Thyroid gland (tissue), 4 donors: ENCODE results near the gene CXCL10. TPM values are rescaled to one million over a fixed set of nuclear protein-coding genes. Genes with fewer than 3 reads are reported as not detected.

ENCODE experiments used
- DNase-seq, 2 donors: peaks; one replicate each; pipeline ENCODE4 v3.0.0-alpha.2; 2019
- H3K27ac ChIP-seq, 3 donors: fragments of 200-600 bp; sonication (generic); 1 replicate in 2 of 3; 2 replicates in 1 of 3; pipeline ENCODE4 v1.5.1; 2016 to 2019; ENCODE audit warnings: mild to moderate bottlenecking in 1 of 3, moderate library complexity in 1 of 3
- H3K27me3 ChIP-seq: fragments of 200-600 bp; sonication (generic); one replicate; pipeline ENCODE4 v1.5.1; 2019
- H3K36me3 ChIP-seq, 2 donors: fragments of 200-600 bp; sonication (generic); one replicate each; pipeline ENCODE4 v1.5.1; 2016 to 2019
- H3K4me1 ChIP-seq, 2 donors: fragments of 200-600 bp; sonication (generic); one replicate each; pipeline ENCODE4 v1.5.1; 2017 to 2019
- H3K4me3 ChIP-seq, 3 donors: fragments of 200-600 bp; sonication (generic); replicated peaks in 1 of 3; 1 replicate in 2 of 3; 2 replicates in 1 of 3; pipeline ENCODE4 v1.5.1; 2016; ENCODE audit warnings: mild to moderate bottlenecking in 1 of 3
- H3K9me3 ChIP-seq: fragments of 200-600 bp; sonication (generic); one replicate; pipeline ENCODE4 v1.5.1; 2017
- CTCF ChIP-seq, 6 experiments: fragments of 200-600 bp in 3 of 6; fragments of 450-650 bp in 3 of 6; sonication (generic) in 3 of 6; IDR thresholded peaks; one replicate each; pipeline ENCODE4 v1.5.1; 2016 to 2019; ENCODE audit warnings: antibody characterized with exemption in 6 of 6, mild to moderate bottlenecking in 2 of 6, inconsistent platforms in 1 of 6, moderate library complexity in 1 of 6
- POLR2A ChIP-seq, 2 donors: fragments of 450-650 bp; IDR thresholded peaks; one replicate each; pipeline ENCODE4 v1.6.1; 2017; ENCODE audit warnings: antibody characterized with exemption in 2 of 2, mild to moderate bottlenecking in 2 of 2, moderate library complexity in 1 of 2
- WGBS, 2 donors: methylation state at CpG; one replicate each; pipeline ENCODE4 v1.1.5; 2017; 5-methylcytosine and 5-hydroxymethylcytosine counted together
- intact Hi-C: fragments of 100-400 bp; cut with DNase I; formaldehyde crosslinking; loops from one replicate; pipeline ENCODE4 v1.15.1; 2023
- total RNA-seq, 4 donors: library from RNA; depleted of rRNA; stranded (reverse); fragments of >200 nt; gene quantifications; one replicate each; pipeline ENCODE4 v1.2.3, GENCODE V29; 2016

The CXCL10 gene
- total RNA-seq, 4 donors from 2014 or later = 2.7 TPM; not detected in 3

- Histone ChIP-seq H3K27ac (no peak overlapping the region), H3K4me3 (no peak overlapping the region), H3K36me3 (no peaks in the 10 kb centered on the region), H3K27me3 (no peaks in the 10 kb centered on the region), H3K9me3 (no peaks in the 10 kb centered on the region), H3K4me1 (no peaks in the 10 kb centered on the region)
- no peak for DNase-seq
- WGBS, 2 donors = 63 to 66% methylated on average over 1 of the region's 1 CpG
- intact Hi-C loops = loop anchor here (10.0 kb wide), 1 partner anchor 167 kb away; no protein-coding TSS in a partner anchor
- TF ChIP-seq CTCF (IDR thresholded peaks at IDR 0.05) = no peak
- TF ChIP-seq POLR2A (IDR thresholded peaks at IDR 0.05) = no peak
Measured at GRCh38 chr4:76061421-76061820, 38.1 kb upstream of the CXCL10 start.

GRCh38 chr4:76060506-76060905, 37.2 kb upstream of the CXCL10 start:
- H3K4me3 ChIP-seq = no peak overlapping the region
- no peak overlapping the region for H3K27ac ChIP-seq
- intact Hi-C loops = loop anchor here (10.0 kb wide), 1 partner anchor 166 kb away; no protein-coding TSS in a partner anchor
- H3K27me3 ChIP-seq = no peaks in the 10 kb centered on the region
- no peaks in the 10 kb centered on the region for H3K4me1 ChIP-seq
- no peak for DNase-seq
- H3K36me3 ChIP-seq = no peaks in the 10 kb centered on the region
- H3K9me3 ChIP-seq = no peaks in the 10 kb centered on the region
- TF ChIP-seq POLR2A (IDR thresholded peaks at IDR 0.05) (no peak), CTCF (IDR thresholded peaks at IDR 0.05) (no peak)

- H3K27me3 ChIP-seq = no peaks in the 10 kb centered on the region
- no peak overlapping the region for H3K4me3 ChIP-seq
- H3K9me3 ChIP-seq = no peaks in the 10 kb centered on the region
- H3K4me1 ChIP-seq = no peaks in the 10 kb centered on the region
- no peaks in the 10 kb centered on the region for H3K36me3 ChIP-seq
- 91 to 98% methylated on average over 1 of the region's 1 CpG for WGBS, 2 donors
- DNase-seq = no peak
- H3K27ac ChIP-seq = no peak overlapping the region
- intact Hi-C loops = loop anchor here (10.0 kb wide), 1 partner anchor 165 kb away; no protein-coding TSS in a partner anchor
- TF ChIP-seq POLR2A (IDR thresholded peaks at IDR 0.05) = no peak
- TF ChIP-seq CTCF (IDR thresholded peaks at IDR 0.05) = no peak
Measured at GRCh38 chr4:76059750-76060149, 36.5 kb upstream of the CXCL10 start.

- WGBS, 2 donors = 50 to 67% methylated on average over 3 of the region's 3 CpGs
- TF ChIP-seq POLR2A (IDR thresholded peaks at IDR 0.05) (no peak), CTCF (IDR thresholded peaks at IDR 0.05) (no peak)
- H3K4me3 ChIP-seq = no peak overlapping the region
- no peaks in the 10 kb centered on the region for H3K27me3 ChIP-seq
- no peak overlapping the region for H3K27ac ChIP-seq
- DNase-seq = no peak
- H3K4me1 ChIP-seq = no peaks in the 10 kb centered on the region
- intact Hi-C loops = no loop called here
- H3K9me3 ChIP-seq = no peaks in the 10 kb centered on the region
- no peaks in the 10 kb centered on the region for H3K36me3 ChIP-seq
Measured at GRCh38 chr4:76058888-76059426, 35.7 kb upstream of the CXCL10 start.

- H3K9me3 ChIP-seq = no peaks in the 10 kb centered on the region
Measured at GRCh38 chr4:76058302-76058701, 35.0 kb upstream of the CXCL10 start.

More at GRCh38 chr4:76058302-76058701, 35.0 kb upstream of the CXCL10 start:
- no peaks in the 10 kb centered on the region for H3K27me3 ChIP-seq
- no peak overlapping the region for H3K27ac ChIP-seq
- H3K4me1 ChIP-seq = no peaks in the 10 kb centered on the region
- TF ChIP-seq CTCF (IDR thresholded peaks at IDR 0.05) (no peak), POLR2A (IDR thresholded peaks at IDR 0.05) (no peak)
- no peak overlapping the region for H3K4me3 ChIP-seq
- no peaks in the 10 kb centered on the region for H3K36me3 ChIP-seq
- intact Hi-C loops = no loop called here
- no peak for DNase-seq
